H1 (cell line): ENCODE measurements around the gene COMMD2. TPM values are rescaled to one million over a fixed set of nuclear protein-coding genes. Genes with fewer than 3 reads are reported as not detected.

Experiments
- polyA plus RNA-seq, 7 experiments: library from polyadenylated mRNA; depleted of rRNA in 3 of 7; stranded (reverse) in 5 of 7; unstranded in 2 of 7; fragments of >200 nt in 5 of 7; fragments of 200-250 nt in 2 of 7; gene quantifications; 1 replicate in 5 of 7; 2 replicates in 1 of 7; 4 replicates in 1 of 7; pipeline versions ENCODE4 v1.2.1 to v1.2.3, GENCODE V29; 2011 to 2013; ENCODE audit warnings: missing spikeins in 2 of 7, mixed read lengths in 2 of 7
- small RNA-seq: library from polyadenylated mRNA; stranded (forward); fragments of <200 nt; extraction: miRNeasy Mini kit (QIAGEN cat#:217004); gene quantifications from one replicate; pipeline ENCODE3, GENCODE V24; 2013; ENCODE audit not compliant: insufficient read depth
- total RNA-seq: library from RNA; stranded (reverse); fragmentation: NEBNext Ultra II Directional; extraction: Animal tissue kit (Norgen Biotek cat#: 25700); gene quantifications from 2 replicates; pipeline ENCODE4 v1.2.1, GENCODE V29; 2021

The COMMD2 gene
- total and polyA plus RNA-seq, 2 of the 8 experiments (the other 6 are each of a cell fraction or from before 2014, with no cell fraction given) = 20.2 to 57.2 TPM

Small RNA genes lying within 50 kb of the gene (small RNA-seq; reads per million reads assigned to genes)
- not detected for gene RNU6-507P

Other genes with a start within 250 kb of the COMMD2 start
- gene WWTR1, start 94.5 kb downstream of the COMMD2 start, total RNA-seq = 18.6 and 19.2 TPM in 2 replicates
- gene WWTR1, start 94.5 kb downstream of the COMMD2 start, polyA plus RNA-seq (2011; rRNA removed) = 15.7 and 19.2 TPM in 2 replicates
- not detected in 2 replicates for gene ANKUB1, start 40.1 kb upstream of the COMMD2 start, total RNA-seq
- gene ANKUB1, start 40.1 kb upstream of the COMMD2 start, polyA plus RNA-seq (2011; rRNA removed) = not detected in 2 replicates
- gene RNF13, start 60.7 kb upstream of the COMMD2 start, total RNA-seq = 35.4 and 37.1 TPM in 2 replicates
- gene RNF13, start 60.7 kb upstream of the COMMD2 start, polyA plus RNA-seq (2011; rRNA removed) = 13.5 and 19.4 TPM in 2 replicates
- gene PFN2, start 218.4 kb upstream of the COMMD2 start, total RNA-seq = 175 and 178 TPM in 2 replicates
- gene PFN2, start 218.4 kb upstream of the COMMD2 start, polyA plus RNA-seq (2011; rRNA removed) = 165 and 311 TPM in 2 replicates